Hepatocyte (in vitro differentiated cells): ENCODE data around the gene TXN2. TPM values are rescaled to one million over a fixed set of nuclear protein-coding genes. Genes with fewer than 3 reads are reported as not detected.

Source experiments
- DNase-seq: peaks from one replicate; pipeline ENCODE4 v3.0.0-alpha.2; 2016; ENCODE audit warnings: low spot score
- H2AFZ ChIP-seq: fragments of 200-600 bp; sonication (generic); 2 replicates; pipeline ENCODE4 v1.6.0; 2016; ENCODE audit warnings: antibody characterized with exemption, mild to moderate bottlenecking
- H3K27ac ChIP-seq: fragments of 200-600 bp; sonication (generic); 2 replicates; pipeline ENCODE4 v1.5.1; 2016; ENCODE audit warnings: mild to moderate bottlenecking
- H3K27me3 ChIP-seq: fragments of 200-600 bp; sonication (generic); 2 replicates; pipeline ENCODE4 v1.6.1; 2016
- H3K36me3 ChIP-seq: fragments of 200-600 bp; sonication (generic); replicated peaks from 2 replicates; pipeline ENCODE4 v1.5.1; 2016; ENCODE audit warnings: low read depth; ENCODE audit not compliant: insufficient read depth
- H3K4me1 ChIP-seq: fragments of 200-600 bp; sonication (generic); 2 replicates; pipeline ENCODE4 v1.5.1; 2016; ENCODE audit warnings: mild to moderate bottlenecking, moderate library complexity; ENCODE audit not compliant: insufficient read depth
- H3K4me2 ChIP-seq: fragments of 200-600 bp; sonication (generic); 2 replicates; pipeline ENCODE4 v1.6.0; 2016
- H3K4me3 ChIP-seq: fragments of 200-600 bp; sonication (generic); 2 replicates; pipeline ENCODE4 v1.5.1; 2016; ENCODE audit warnings: mild to moderate bottlenecking
- H3K79me2 ChIP-seq: fragments of 200-600 bp; sonication (generic); 2 replicates; pipeline ENCODE4 v1.6.0; 2017; ENCODE audit warnings: mild to moderate bottlenecking
- H3K9me2 ChIP-seq: fragments of 200-600 bp; sonication (generic); replicated peaks from 2 replicates; pipeline ENCODE4 v1.6.0; 2017; ENCODE audit warnings: mild to moderate bottlenecking; ENCODE audit not compliant: insufficient read depth
- H3K9me3 ChIP-seq: fragments of 200-600 bp; sonication (generic); 2 replicates; pipeline ENCODE4 v1.5.1; 2016; ENCODE audit warnings: low read depth, mild to moderate bottlenecking
- H4K20me1 ChIP-seq: fragments of 200-600 bp; sonication (generic); 2 replicates; pipeline ENCODE4 v1.6.0; 2016; ENCODE audit warnings: mild to moderate bottlenecking; ENCODE audit not compliant: insufficient read depth, poor library complexity, severe bottlenecking
- EZH2 ChIP-seq: fragments of 200-600 bp; sonication (generic); IDR thresholded peaks from 2 replicates; pipeline ENCODE4 v1.6.1; 2016; ENCODE audit warnings: antibody characterized with exemption, mild to moderate bottlenecking, borderline replicate concordance
- EZH2phosphoT487 ChIP-seq: fragments of 200-600 bp; sonication (generic); IDR thresholded peaks from one replicate; pipeline ENCODE4 v1.6.1; 2018; ENCODE audit warnings: antibody characterized with exemption, mild to moderate bottlenecking, low read depth, moderate library complexity; ENCODE audit not compliant: unreplicated experiment, severe bottlenecking
- WGBS: methylation state at CpG from one replicate; pipeline ENCODE4 v1.1.6; 2016; ENCODE audit warnings: low lambda C conversion rate; ENCODE audit errors: missing lambda C conversion rate; 5-methylcytosine and 5-hydroxymethylcytosine counted together
- polyA plus RNA-seq: library from polyadenylated mRNA; unstranded; fragments of >200 nt; fragmentation: Nextera tagmentation; extraction: Ambion mirVana; gene quantifications from 2 replicates; pipeline ENCODE4 v1.2.1, GENCODE V29; 2016
- total RNA-seq: library from RNA; depleted of rRNA; stranded (reverse); fragments of >200 nt; gene quantifications from 2 replicates; pipeline ENCODE4 v1.2.3, GENCODE V29; 2014
- TF ChIP-seq, protein P1 (sequence below): fragments of 200-600 bp; sonication (generic); IDR thresholded peaks from 2 replicates; pipeline ENCODE4 v1.5.1; 2016; ENCODE audit warnings: antibody characterized with exemption, mild to moderate bottlenecking; ENCODE audit not compliant: poor library complexity

TXN2 gene
- total and polyA plus RNA-seq, 2 experiments from 2014 or later: 42.6 to 129 TPM

GRCh38 chr22:36510384-36510783 is 28.9 kb upstream of the TXN2 start:
- Histone ChIP-seq H3K4me2 (no peak overlapping the region), H3K4me1 (peaks cover 10% of the 10 kb centered on the region), H2AFZ (no peak overlapping the region), H3K79me2 (peaks cover 5% of the 10 kb centered on the region), H3K9me2 (no peaks in the 10 kb centered on the region), H3K4me3 (no peak overlapping the region), H3K9me3 (no peaks in the 10 kb centered on the region), H4K20me1 (no peaks in the 10 kb centered on the region), H3K36me3 (peaks cover 4% of the 10 kb centered on the region), H3K27ac (no peak overlapping the region), H3K27me3 (no peaks in the 10 kb centered on the region)
- 93% methylated on average over 3 of the region's 3 CpGs for WGBS
- DNase-seq: no peak
- TF ChIP-seq EZH2 (no peak), EZH2phosphoT487 (no peak)
- TF ChIP-seq, protein P1, sequence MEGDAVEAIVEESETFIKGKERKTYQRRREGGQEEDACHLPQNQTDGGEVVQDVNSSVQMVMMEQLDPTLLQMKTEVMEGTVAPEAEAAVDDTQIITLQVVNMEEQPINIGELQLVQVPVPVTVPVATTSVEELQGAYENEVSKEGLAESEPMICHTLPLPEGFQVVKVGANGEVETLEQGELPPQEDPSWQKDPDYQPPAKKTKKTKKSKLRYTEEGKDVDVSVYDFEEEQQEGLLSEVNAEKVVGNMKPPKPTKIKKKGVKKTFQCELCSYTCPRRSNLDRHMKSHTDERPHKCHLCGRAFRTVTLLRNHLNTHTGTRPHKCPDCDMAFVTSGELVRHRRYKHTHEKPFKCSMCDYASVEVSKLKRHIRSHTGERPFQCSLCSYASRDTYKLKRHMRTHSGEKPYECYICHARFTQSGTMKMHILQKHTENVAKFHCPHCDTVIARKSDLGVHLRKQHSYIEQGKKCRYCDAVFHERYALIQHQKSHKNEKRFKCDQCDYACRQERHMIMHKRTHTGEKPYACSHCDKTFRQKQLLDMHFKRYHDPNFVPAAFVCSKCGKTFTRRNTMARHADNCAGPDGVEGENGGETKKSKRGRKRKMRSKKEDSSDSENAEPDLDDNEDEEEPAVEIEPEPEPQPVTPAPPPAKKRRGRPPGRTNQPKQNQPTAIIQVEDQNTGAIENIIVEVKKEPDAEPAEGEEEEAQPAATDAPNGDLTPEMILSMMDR: no peak

GRCh38 chr22:36507518-36508010 is 26.1 kb upstream of the TXN2 start:
- H3K9me3 ChIP-seq: no peaks in the 10 kb centered on the region
- H3K27ac ChIP-seq: peak overlapping the region; percentile 42
- no peak for DNase-seq
- H3K9me2 ChIP-seq: no peaks in the 10 kb centered on the region
- peaks cover 5% of the 10 kb centered on the region for H3K79me2 ChIP-seq
- H3K4me2 ChIP-seq: peak overlapping the region; percentile 82
- H4K20me1 ChIP-seq: no peaks in the 10 kb centered on the region
- no peak overlapping the region for H3K4me3 ChIP-seq
- TF ChIP-seq, protein P1: no peak
- TF ChIP-seq EZH2phosphoT487: no peak
- TF ChIP-seq EZH2: no peak
- no peaks in the 10 kb centered on the region for H3K36me3 ChIP-seq
- H2AFZ ChIP-seq: peak overlapping the region; percentile 53
- peaks cover 10% of the 10 kb centered on the region for H3K4me1 ChIP-seq
- 90% methylated on average over 6 of the region's 6 CpGs for WGBS
- H3K27me3 ChIP-seq: no peaks in the 10 kb centered on the region

- Histone ChIP-seq H3K79me2 (peaks cover 5% of the 10 kb centered on the region), H3K36me3 (no peaks in the 10 kb centered on the region), H3K27me3 (no peaks in the 10 kb centered on the region), H3K4me2 (peak within 1 kb of the TSS; percentile 82), H3K9me2 (no peaks in the 10 kb centered on the region), H3K4me3 (peak within 1 kb of the TSS; percentile 50), H4K20me1 (no peaks in the 10 kb centered on the region), H2AFZ (peak within 1 kb of the TSS; percentile 71), H3K9me3 (no peaks in the 10 kb centered on the region), H3K27ac (peak within 1 kb of the TSS; percentile 56), H3K4me1 (peaks cover 10% of the 10 kb centered on the region)
- 7% methylated on average over 72 of the region's 75 CpGs for WGBS
- DNase-seq: peak; percentile 96
- TF ChIP-seq EZH2 (no peak), EZH2phosphoT487 (no peak)
- TF ChIP-seq, protein P1: no peak
Measured at GRCh38 chr22:36506637-36507517, 25.4 kb upstream of the TXN2 start, which contains the start of gene FOXRED2. Gene FOXRED2 (minus strand): TSS chr22:36507040. CDS start chr22:36506422, 618 bp downstream.
